CD4-positive, alpha-beta T cell (primary cell): Measurements from ENCODE around the gene SEL1L3. TPM values are rescaled to one million over a fixed set of nuclear protein-coding genes. Genes with fewer than 3 reads are reported as not detected.

ENCODE experiments used
- ATAC-seq: fragments of 200-7000 bp; cut with Tn5 transposase; one replicate; pipeline ENCODE4 v1.10.0; 2022; ENCODE audit warnings: mild to moderate bottlenecking; ENCODE audit not compliant: poor library complexity
- CTCF ChIA-PET: fragments of 350-600 bp; sonication (Branson Sonifier 250); formaldehyde crosslinking; loops from one replicate; lab custom pipeline; 2021; ENCODE audit warnings: antibody characterized with exemption, inconsistent platforms; lab: Charles Lee
- POLR2A ChIA-PET: fragments of 350-600 bp; sonication (Branson Sonifier 250); formaldehyde crosslinking; loops from one replicate; lab custom pipeline; 2021; ENCODE audit warnings: antibody characterized with exemption, inconsistent platforms; lab: Charles Lee
- DNase-seq, 14 experiments: peaks; one replicate each; pipeline ENCODE4 v3.0.0-alpha.2; 2013 to 2020; ENCODE audit warnings: mixed read lengths in 2 of 14
- H3K27ac ChIP-seq, 2 donors: one replicate each; pipeline versions ENCODE4 v1.5.1 to v1.7.0; 2013; ENCODE audit warnings: low read length in 2 of 2, low read depth in 1 of 2, mild to moderate bottlenecking in 1 of 2
- H3K27me3 ChIP-seq, 2 experiments: 1 replicate in 1 of 2; 2 replicates in 1 of 2; pipeline versions ENCODE4 v1.6.1 to v1.7.0; 2013; ENCODE audit warnings: low read length in 2 of 2, control low read depth in 1 of 2, mild to moderate bottlenecking in 1 of 2, moderate library complexity in 1 of 2; ENCODE audit not compliant: insufficient read depth in 2 of 2, control insufficient read depth in 1 of 2
- H3K36me3 ChIP-seq: one replicate; pipeline ENCODE4 v1.6.1; 2013; ENCODE audit warnings: low read length, control low read depth; ENCODE audit not compliant: insufficient read depth
- H3K4me1 ChIP-seq: one replicate; pipeline ENCODE4 v1.6.1; 2013; ENCODE audit warnings: low read length, control low read depth; ENCODE audit not compliant: insufficient read depth
- H3K4me3 ChIP-seq: one replicate; pipeline ENCODE4 v1.5.1; 2013; ENCODE audit warnings: mild to moderate bottlenecking, low read length, moderate library complexity
- H3K9me3 ChIP-seq, 2 experiments: 1 replicate in 1 of 2; 2 replicates in 1 of 2; pipeline versions ENCODE4 v1.6.1 to v1.7.0; 2013; ENCODE audit warnings: low read length in 2 of 2, mild to moderate bottlenecking in 2 of 2, control low read depth in 1 of 2, moderate library complexity in 1 of 2; ENCODE audit not compliant: control insufficient read depth in 1 of 2, insufficient read depth in 1 of 2
- H3K27ac Mint-ChIP-seq: one replicate; pipeline ENCODE4 v1.8.0; 2020; ENCODE audit warnings: mixed read lengths
- H3K27me3 Mint-ChIP-seq: one replicate; pipeline ENCODE4 v1.8.0; 2021; ENCODE audit warnings: mixed read lengths
- H3K36me3 Mint-ChIP-seq: one replicate; pipeline ENCODE4 v1.8.0; 2021; ENCODE audit warnings: low read depth, mixed read lengths
- H3K4me1 Mint-ChIP-seq: one replicate; pipeline ENCODE4 v1.8.0; 2021; ENCODE audit warnings: low read depth, mixed read lengths
- H3K4me3 Mint-ChIP-seq: one replicate; pipeline ENCODE4 v1.8.0; 2020; ENCODE audit warnings: mild to moderate bottlenecking, mixed read lengths
- H3K9me3 Mint-ChIP-seq: one replicate; pipeline ENCODE4 v1.8.0; 2020; ENCODE audit warnings: mixed read lengths
- CTCF ChIP-seq: fragments of 200-600 bp; IDR thresholded peaks from one replicate; pipeline ENCODE4 v1.8.0; 2022; ENCODE audit warnings: antibody characterized with exemption, mild to moderate bottlenecking
- intact Hi-C, 2 experiments: fragments of 100-400 bp; cut with DNase I in 1 of 2; cut with micrococcal nuclease in 1 of 2; formaldehyde crosslinking; loops; one replicate each; pipeline versions ENCODE4 v1.15.1 to v1.9.0; 2023 to 2025; cut with DNase I, micrococcal nuclease
- total RNA-seq, 174 experiments: library from RNA in 2 of 174; stranded (reverse) in 2 of 174; gene quantifications; one replicate each; pipeline ENCODE4 v1.2.3 and lab custom pipeline; 2021 to 2026

The SEL1L3 gene
- total RNA-seq, 2 experiments from 2014 or later: 34.9 to 36.5 TPM

- POLR2A ChIA-PET: no interaction called here
- DNase-seq (no peak), ATAC-seq (no peak)
- no peak overlapping the region for H3K27ac ChIP-seq
- H3K9me3 ChIP-seq: no peaks in the 10 kb centered on the region
- H3K9me3 Mint-ChIP-seq: no peaks in the 10 kb centered on the region
- no peaks in the 10 kb centered on the region for H3K36me3 Mint-ChIP-seq
- H3K4me1 ChIP-seq: no peaks in the 10 kb centered on the region
- H3K27me3 ChIP-seq: no peaks in the 10 kb centered on the region
- peaks cover 4% of the 10 kb centered on the region for H3K27me3 Mint-ChIP-seq
- no peak for TF ChIP-seq CTCF
- no peak overlapping the region for H3K4me3 Mint-ChIP-seq
- no peaks in the 10 kb centered on the region for H3K4me1 Mint-ChIP-seq
- H3K36me3 ChIP-seq: no peaks in the 10 kb centered on the region
- no peak overlapping the region for H3K27ac Mint-ChIP-seq
- no peak overlapping the region for H3K4me3 ChIP-seq
- intact Hi-C loops: no loop called here
- CTCF ChIA-PET: no interaction called here
These were observed 12.5 kb upstream of the SEL1L3 start for GRCh38 chr4:25875281-25875745.

- ChIA-PET CTCF (no interaction called here), POLR2A (no interaction called here)
- no peak for TF ChIP-seq CTCF
- no peaks in the 10 kb centered on the region for H3K4me1 Mint-ChIP-seq
- no peak overlapping the region for H3K4me3 Mint-ChIP-seq
- intact Hi-C loops: no loop called here
- no peaks in the 10 kb centered on the region for H3K4me1 ChIP-seq
- peaks cover 3% of the 10 kb centered on the region for H3K27me3 Mint-ChIP-seq
- no peak overlapping the region for H3K27ac Mint-ChIP-seq
- H3K36me3 Mint-ChIP-seq: no peaks in the 10 kb centered on the region
- no peak overlapping the region for H3K27ac ChIP-seq
- H3K4me3 ChIP-seq: no peak overlapping the region
- no peaks in the 10 kb centered on the region for H3K9me3 Mint-ChIP-seq
- ATAC-seq: no peak
- H3K36me3 ChIP-seq: no peaks in the 10 kb centered on the region
- no peaks in the 10 kb centered on the region for H3K9me3 ChIP-seq
- H3K27me3 ChIP-seq: no peaks in the 10 kb centered on the region
- DNase-seq: no peak
These were observed 11.9 kb upstream of the SEL1L3 start for GRCh38 chr4:25874655-25875054.

GRCh38 chr4:25873632-25874129 lies 10.9 kb upstream of the SEL1L3 start:
- Mint-ChIP-seq H3K4me1 (no peaks in the 10 kb centered on the region), H3K27me3 (no peaks in the 10 kb centered on the region), H3K9me3 (no peaks in the 10 kb centered on the region), H3K4me3 (no peak overlapping the region), H3K27ac (no peak overlapping the region), H3K36me3 (no peaks in the 10 kb centered on the region)
- ChIA-PET POLR2A (no interaction called here), CTCF (no interaction called here)
- intact Hi-C loops: no loop called here
- no peak overlapping the region for H3K4me3 ChIP-seq
- no peak for DNase-seq
- ATAC-seq: no peak
- no peaks in the 10 kb centered on the region for H3K4me1 ChIP-seq
- no peak for TF ChIP-seq CTCF
- no peaks in the 10 kb centered on the region for H3K27me3 ChIP-seq
- no peaks in the 10 kb centered on the region for H3K9me3 ChIP-seq
- no peaks in the 10 kb centered on the region for H3K36me3 ChIP-seq
- H3K27ac ChIP-seq: no peak overlapping the region
